Activated CD4-positive, alpha-beta T cell treated with anti-CD3 and anti-CD28 coated beads, Interleukin-2, amount 50 U/mL, for 1 hour (primary cell): ENCODE data around the gene NEURL1B.

Experiments
- DNase-seq: peaks from one replicate; pipeline ENCODE4 v3.0.0-alpha.2; 2020

NEURL1B gene

DNA sequence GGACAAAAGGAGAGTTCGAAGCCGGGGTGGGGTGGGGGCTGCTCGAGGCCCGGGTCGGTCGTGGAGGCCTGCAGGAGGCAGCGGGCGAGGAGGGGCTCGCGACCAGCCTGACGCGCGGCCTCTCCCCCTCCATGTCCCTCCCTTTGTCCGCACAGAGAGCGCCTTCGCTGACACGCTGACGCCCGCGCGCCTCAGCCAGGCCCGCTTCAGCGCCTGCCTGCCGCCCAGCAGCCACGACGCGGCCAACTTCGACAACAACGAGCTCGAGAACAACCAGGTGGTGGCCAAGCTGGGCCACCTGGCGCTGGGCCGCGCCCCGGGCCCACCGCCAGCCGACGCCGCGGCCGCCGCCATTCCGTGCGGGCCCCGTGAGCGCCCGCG is 42.2 kb downstream of the NEURL1B start:
- DNase-seq = no peak

- peak; percentile 63 for DNase-seq
Observed at GRCh38 chr5:172683645-172684471, 42.8 kb downstream of the NEURL1B start.

GRCh38 chr5:172685091-172685490 is 44.0 kb downstream of the NEURL1B start:
- DNase-seq = no peak

DNA sequence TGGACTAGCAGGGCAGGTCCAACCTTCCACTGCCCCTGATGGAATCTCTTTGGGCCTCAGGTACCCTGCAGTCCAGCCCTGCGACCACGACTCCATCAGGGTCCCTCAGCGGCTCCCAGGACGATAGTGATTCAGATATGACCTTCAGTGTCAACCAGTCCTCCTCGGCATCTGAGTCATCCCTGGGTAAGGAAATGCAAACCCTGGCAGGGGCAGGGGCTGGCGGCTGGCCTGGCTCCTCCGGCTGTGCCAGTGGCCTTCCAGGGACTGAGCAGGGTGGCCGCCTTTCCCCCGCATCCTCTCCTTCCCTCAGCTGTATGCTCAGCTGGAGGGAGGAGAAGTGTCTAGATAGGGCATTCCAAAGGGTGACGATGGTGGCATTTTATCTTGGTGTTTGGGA is 45.0 kb downstream of the NEURL1B start:
- no peak for DNase-seq

- DNase-seq = no peak
Observed at GRCh38 chr5:172686539-172687390, 45.7 kb downstream of the NEURL1B start.

- DNase-seq = no peak
Observed at GRCh38 chr5:172687940-172688339, 46.9 kb downstream of the NEURL1B start.

DNA sequence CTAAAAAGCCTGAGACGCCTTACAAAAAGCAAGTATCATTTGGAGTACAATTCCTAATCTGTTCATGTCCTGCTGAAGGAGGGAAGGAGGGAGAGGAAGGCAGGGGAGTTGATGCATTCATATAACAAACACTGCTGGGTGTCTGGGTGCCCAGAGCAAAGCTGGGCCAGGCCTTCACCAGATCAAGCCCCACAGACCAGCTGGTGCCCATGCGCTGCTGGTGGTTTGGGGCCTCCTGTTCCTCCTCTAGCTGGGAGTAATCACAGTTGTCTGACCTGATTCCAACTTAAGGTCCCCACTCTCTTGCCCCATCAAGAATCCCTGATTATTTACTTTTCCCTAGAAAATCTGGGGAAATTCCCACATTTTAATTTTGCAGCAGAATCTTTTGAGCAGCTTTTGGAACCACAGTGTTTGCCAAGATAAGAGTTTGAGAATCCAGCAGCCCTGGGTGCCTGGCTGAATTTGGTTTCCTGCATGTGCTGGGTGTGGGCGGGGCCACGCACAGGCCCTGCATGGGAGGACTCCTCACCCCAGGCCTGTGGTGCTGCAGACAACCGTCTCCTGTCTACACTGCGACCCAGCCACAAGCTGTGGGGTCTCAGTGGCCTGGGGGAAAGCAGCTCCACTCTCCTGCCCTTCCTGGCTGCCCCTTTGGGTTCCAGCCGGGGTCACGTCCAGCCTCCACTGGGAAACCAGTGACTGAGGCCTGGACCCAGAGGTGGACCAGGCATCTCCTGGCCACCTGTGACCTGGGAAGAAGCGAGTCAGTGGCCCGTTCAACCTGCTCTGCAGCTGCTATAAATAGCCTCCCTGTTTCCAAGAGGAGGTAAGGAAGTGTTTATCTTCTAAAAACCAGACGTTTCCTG is 47.5 kb downstream of the NEURL1B start:
- peak; percentile 31 for DNase-seq

DNA sequence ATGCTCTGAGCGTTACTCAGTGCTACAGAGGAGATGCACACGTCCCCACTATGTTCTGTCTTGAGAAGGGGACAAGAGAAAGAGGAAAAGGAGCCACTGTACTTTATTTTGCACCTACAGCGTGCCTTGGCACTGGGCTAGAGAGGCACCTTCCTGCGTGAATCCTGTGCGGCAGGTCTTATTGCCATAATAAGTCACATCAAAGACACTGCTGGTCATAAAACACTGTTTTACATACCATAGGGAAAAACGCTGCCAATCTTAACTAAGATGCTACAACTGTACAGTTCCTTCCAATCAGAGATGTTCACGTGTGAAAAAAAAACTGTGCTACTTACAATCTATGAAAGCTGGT is 48.1 kb downstream of the NEURL1B start:
- DNase-seq = no peak

DNA sequence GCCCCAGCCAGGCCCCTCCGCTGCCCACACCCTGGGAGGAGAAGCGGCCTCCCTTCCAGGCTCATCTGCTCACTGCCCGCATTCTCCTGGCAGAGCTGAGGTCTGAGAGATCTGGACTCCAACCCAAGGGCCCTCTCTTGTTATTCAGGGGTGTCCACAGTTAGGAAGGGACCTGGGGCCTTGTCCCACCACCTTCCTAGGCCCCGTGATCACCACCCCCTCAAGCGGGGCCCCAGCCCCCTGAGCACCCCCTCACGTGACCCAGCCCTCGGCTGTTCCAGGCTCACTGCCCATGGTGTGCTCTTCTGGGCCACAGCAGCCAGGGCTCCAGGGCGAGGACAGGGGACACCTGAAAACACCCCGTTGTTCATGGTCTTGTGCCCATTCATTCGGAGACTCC is 48.7 kb downstream of the NEURL1B start:
- DNase-seq = no peak

- DNase-seq = no peak
Observed at GRCh38 chr5:172690258-172691075, 49.4 kb downstream of the NEURL1B start.

DNA sequence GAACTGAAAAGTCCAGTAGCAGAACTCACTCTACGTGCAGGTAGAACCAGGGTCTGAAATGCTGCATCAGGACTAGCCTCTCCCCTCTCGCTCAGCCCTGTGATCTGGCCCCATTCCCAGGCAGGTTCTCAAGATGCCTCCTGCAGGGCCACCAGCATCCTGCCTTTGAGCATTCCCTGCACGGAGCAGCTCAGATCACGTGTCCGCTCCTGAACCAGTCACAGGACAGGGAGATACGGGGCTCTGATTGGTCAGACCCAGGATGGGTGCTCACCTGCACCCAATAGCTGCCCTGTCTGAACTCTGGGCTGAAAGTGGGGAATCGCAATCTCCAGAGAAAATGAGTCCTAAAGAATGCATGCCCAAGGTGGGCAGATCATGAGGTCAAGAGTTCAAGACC is 50.8 kb downstream of the NEURL1B start:
- no peak for DNase-seq

- DNase-seq = no peak
Observed at GRCh38 chr5:172692451-172692850, 51.4 kb downstream of the NEURL1B start.

DNA sequence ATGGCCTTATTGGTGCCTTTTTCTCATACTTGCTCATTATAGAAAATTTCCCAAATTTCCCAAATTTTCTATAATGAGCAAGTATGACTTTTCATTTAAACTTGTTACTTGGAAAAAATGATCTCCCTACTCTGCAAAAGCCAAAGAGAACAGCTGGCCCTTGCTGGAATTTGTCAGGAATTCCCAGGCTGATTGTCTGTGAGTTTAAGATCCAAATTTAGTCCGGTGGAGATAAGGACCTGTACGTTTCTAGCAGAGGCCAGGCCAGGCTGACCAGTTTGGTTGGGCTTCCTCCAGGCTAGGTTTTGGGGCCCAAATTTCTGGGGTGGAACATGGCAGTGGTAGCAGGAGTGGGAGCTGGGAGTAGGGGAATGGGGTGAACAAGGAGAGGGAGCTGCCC is 51.9 kb downstream of the NEURL1B start:
- no peak for DNase-seq

GRCh38 chr5:172694061-172694460 is 53.0 kb downstream of the NEURL1B start:
- DNase-seq = no peak

DNA sequence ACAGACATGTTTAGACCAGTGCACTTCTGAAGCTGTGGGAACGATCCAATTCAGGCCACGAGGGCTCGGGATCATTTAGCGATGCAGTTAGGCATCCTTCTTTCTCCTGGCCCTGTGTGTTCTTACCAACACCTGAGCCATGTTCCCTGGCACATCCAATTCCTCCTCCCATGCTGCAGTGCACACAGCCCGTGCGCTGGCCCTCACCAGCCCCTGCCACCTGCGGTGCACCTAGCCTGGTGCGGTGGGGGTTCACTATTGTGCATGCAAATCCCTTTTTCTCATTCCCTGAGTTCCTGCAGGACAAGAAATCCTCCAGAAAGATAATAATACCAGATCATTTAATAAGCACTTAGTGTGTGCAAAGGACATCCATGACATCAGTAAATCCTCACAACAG is 53.5 kb downstream of the NEURL1B start:
- no peak for DNase-seq

DNA sequence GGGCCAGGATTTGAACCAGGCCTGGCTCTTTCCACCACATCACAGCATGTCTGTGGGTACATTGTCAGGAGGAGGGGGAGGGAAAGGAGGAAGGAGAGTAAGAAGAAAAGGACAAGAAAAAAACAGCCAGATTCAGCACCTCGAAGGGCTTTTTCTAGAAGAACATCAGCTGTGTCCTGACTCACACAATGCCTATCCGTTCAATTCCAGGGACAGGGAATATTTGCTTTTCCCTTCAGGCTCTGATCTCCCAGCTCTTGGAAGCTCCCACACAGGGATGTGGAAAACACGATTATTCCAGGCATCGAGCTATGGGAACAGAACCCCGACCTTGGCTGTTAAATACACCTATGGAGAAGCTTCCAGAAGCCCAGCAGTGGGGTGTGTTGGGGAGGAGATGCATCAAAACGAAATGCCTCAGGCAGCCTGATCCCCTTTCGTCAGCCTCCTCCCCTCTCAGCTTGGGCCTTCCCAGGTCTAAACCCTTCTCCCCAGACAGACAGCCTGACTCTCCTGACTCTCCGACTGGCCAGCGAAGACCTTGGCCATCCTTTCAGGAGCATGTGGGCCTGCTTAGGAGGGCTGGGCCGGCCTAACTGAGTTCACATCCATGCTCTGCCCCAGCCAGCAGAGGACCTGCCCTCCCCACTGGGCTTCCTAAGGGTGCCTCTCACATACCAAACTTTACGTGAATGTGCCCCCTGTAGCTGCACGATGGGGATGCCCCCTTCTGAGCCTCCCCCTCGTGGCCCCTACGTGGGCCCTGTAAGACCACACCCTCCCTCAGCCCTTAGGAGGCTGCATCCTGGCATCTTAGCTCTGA is 54.4 kb downstream of the NEURL1B start:
- DNase-seq = no peak

DNA sequence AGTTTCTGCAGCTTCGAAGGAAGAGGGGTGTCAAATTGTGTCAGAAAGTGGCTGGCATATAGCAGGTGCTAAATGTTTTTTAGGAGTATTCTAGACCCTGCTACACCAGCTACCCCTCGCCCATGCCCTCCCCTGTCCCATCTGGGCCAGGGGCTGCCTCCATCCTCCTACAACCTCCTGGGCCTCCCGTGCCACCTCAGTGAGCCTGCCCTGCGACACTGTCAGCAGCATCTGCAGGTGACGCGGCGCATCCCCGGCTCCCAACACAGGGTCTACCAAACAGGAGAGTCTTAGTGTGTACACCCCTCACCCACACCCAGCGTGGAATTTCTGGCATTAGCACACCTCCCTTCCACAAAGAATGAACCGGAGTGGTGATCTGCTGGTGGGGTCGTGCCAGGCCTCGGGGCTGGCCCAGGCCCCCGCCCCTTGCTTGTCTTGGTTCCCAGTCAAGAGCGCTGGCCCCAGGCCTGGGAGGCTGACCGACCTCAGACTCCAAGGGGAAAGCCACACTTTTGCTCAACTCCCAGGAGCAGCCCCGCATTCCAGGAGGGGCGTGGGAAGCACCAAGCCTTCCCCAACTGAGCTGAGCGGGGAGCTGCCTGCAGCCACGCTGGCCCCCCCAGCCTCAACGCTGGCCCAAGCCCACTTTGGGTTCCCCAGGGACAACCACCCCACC is 55.2 kb downstream of the NEURL1B start:
- no peak for DNase-seq

GRCh38 chr5:172697123-172698121 is 56.4 kb downstream of the NEURL1B start:
- peak; percentile 81 for DNase-seq

- DNase-seq = no peak
Observed at GRCh38 chr5:172699423-172699822, 58.4 kb downstream of the NEURL1B start.

- DNase-seq = no peak
Observed at GRCh38 chr5:172699999-172700364, 58.9 kb downstream of the NEURL1B start.
